Endodermal cell (in vitro differentiated cells): ENCODE measurements around the gene RASGRF1. TPM values are rescaled to one million over a fixed set of nuclear protein-coding genes. Genes with fewer than 3 reads are reported as not detected.

Experiments
- DNase-seq: peaks from one replicate; pipeline ENCODE4 v3.0.0-alpha.2; 2017
- H3K27ac ChIP-seq: 2 replicates; pipeline ENCODE4 v1.5.1; 2013; ENCODE audit warnings: mild to moderate bottlenecking, low read depth, low read length, moderate library complexity
- H3K27me3 ChIP-seq: 2 replicates; pipeline ENCODE4 v1.6.1; 2013; ENCODE audit warnings: mild to moderate bottlenecking, low read length, moderate library complexity; ENCODE audit not compliant: insufficient read depth, control insufficient read depth, poor library complexity, severe bottlenecking
- H3K36me3 ChIP-seq: 2 replicates; pipeline ENCODE4 v1.7.0; 2013; ENCODE audit warnings: mild to moderate bottlenecking, low read length, moderate library complexity; ENCODE audit not compliant: control insufficient read depth, insufficient read depth
- H3K4me1 ChIP-seq: one replicate; pipeline ENCODE4 v1.7.0; 2013; ENCODE audit warnings: low read length; ENCODE audit not compliant: control insufficient read depth, insufficient read depth
- H3K4me3 ChIP-seq: 2 replicates; pipeline ENCODE4 v1.5.1; 2013; ENCODE audit warnings: mild to moderate bottlenecking, low read length, moderate library complexity
- H3K9ac ChIP-seq: 2 replicates; pipeline ENCODE4 v1.6.1; 2013; ENCODE audit warnings: mild to moderate bottlenecking, low read length, moderate library complexity; ENCODE audit not compliant: poor library complexity, severe bottlenecking; ENCODE audit errors: extremely low read depth
- H3K9me3 ChIP-seq: 2 replicates; pipeline ENCODE4 v1.6.1; 2013; ENCODE audit warnings: mild to moderate bottlenecking, low read length, moderate library complexity; ENCODE audit not compliant: control insufficient read depth
- H3K27ac Mint-ChIP-seq: 2 replicates; pipeline ENCODE4 v1.8.0; 2020; ENCODE audit warnings: mixed read lengths
- H3K27me3 Mint-ChIP-seq: 2 replicates; pipeline ENCODE4 v1.8.0; 2021; ENCODE audit warnings: mild to moderate bottlenecking, mixed read lengths; ENCODE audit not compliant: insufficient read depth
- H3K36me3 Mint-ChIP-seq: 2 replicates; pipeline ENCODE4 v1.8.0; 2020; ENCODE audit warnings: low read depth, mixed read lengths
- H3K4me1 Mint-ChIP-seq: 2 replicates; pipeline ENCODE4 v1.8.0; 2020; ENCODE audit warnings: mixed read lengths
- H3K4me3 Mint-ChIP-seq: 2 replicates; pipeline ENCODE4 v1.8.0; 2020; ENCODE audit warnings: mild to moderate bottlenecking, moderate library complexity, mixed read lengths
- H3K9me3 Mint-ChIP-seq: 2 replicates; pipeline ENCODE4 v1.8.0; 2020; ENCODE audit warnings: mild to moderate bottlenecking, mixed read lengths
- WGBS, 2 experiments: methylation state at CpG; one replicate each; pipeline versions ENCODE4 v1.1.5 to v1.1.7; 2013; ENCODE audit warnings: missing lambda C conversion rate in 2 of 2, mixed read lengths in 1 of 2; ENCODE audit not compliant: insufficient coverage in 1 of 2, insufficient read length in 1 of 2; 5-methylcytosine and 5-hydroxymethylcytosine counted together
- total RNA-seq, 2 donors: library from RNA; stranded (reverse); fragmentation: NEBNext Ultra II Directional in 1 of 2; extraction: Animal tissue kit (Norgen Biotek cat#: 25700) in 1 of 2; gene quantifications; 2 replicates in 1 of 2; 3 replicates in 1 of 2; pipeline ENCODE4 v1.2.1, GENCODE V29; 2021
- TF ChIP-seq, protein P1 (sequence below): fragments of 200-600 bp; sonication (generic); conservative IDR thresholded peaks from 2 replicates; pipeline ENCODE4 v1.5.0; 2021; ENCODE audit warnings: antibody characterized with exemption, mild to moderate bottlenecking

The RASGRF1 gene
- total RNA-seq, 2 donors from 2014 or later: 0.20 TPM; not detected in 1

DNA sequence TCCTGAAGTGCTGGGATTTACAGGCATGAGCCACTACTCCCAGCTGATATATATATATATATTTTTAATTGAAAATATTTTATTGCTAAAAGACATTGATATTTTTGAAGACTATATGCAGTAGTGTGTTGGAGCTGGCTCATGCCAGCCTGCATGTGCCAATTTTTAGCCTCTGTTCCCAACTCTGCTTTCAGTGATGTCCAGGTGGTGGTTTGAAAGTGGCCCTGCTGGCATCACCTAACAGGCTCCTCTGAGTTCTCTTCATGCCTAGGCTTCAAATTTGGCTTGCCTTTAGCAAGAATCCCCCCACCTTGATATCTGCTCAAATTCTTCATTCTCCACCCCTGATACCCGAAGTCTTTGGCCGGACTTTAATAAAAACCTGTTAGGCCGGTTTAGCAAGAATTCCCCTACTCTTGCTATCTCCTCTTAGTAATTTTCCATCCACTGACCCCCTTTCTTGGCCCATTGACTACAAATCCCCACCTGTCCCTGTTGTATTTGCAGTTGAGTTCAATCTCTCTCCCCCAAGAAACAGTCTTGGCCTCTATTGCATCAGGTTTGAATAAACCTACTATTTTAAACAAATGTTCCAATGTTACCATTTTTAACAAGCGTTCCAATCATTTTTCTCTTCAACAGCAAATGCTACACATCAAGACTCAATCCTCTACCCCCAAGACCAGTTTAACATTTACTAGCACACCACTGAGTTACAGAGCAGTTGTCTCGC, 121.9 kb downstream of the RASGRF1 start:
- H3K4me3 ChIP-seq: no peak overlapping the region
- H3K4me1 Mint-ChIP-seq: peaks cover 11% of the 10 kb centered on the region
- TF ChIP-seq, protein P1, sequence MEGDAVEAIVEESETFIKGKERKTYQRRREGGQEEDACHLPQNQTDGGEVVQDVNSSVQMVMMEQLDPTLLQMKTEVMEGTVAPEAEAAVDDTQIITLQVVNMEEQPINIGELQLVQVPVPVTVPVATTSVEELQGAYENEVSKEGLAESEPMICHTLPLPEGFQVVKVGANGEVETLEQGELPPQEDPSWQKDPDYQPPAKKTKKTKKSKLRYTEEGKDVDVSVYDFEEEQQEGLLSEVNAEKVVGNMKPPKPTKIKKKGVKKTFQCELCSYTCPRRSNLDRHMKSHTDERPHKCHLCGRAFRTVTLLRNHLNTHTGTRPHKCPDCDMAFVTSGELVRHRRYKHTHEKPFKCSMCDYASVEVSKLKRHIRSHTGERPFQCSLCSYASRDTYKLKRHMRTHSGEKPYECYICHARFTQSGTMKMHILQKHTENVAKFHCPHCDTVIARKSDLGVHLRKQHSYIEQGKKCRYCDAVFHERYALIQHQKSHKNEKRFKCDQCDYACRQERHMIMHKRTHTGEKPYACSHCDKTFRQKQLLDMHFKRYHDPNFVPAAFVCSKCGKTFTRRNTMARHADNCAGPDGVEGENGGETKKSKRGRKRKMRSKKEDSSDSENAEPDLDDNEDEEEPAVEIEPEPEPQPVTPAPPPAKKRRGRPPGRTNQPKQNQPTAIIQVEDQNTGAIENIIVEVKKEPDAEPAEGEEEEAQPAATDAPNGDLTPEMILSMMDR: no peak
- WGBS, 2 experiments: 91 to 95% methylated on average over 5 of the region's 5 CpGs
- no peaks in the 10 kb centered on the region for H3K36me3 Mint-ChIP-seq
- no peaks in the 10 kb centered on the region for H3K27me3 ChIP-seq
- no peaks in the 10 kb centered on the region for H3K36me3 ChIP-seq
- no peak overlapping the region for H3K4me3 Mint-ChIP-seq
- no peaks in the 10 kb centered on the region for H3K9me3 Mint-ChIP-seq
- no peaks in the 10 kb centered on the region for H3K27me3 Mint-ChIP-seq
- no peaks in the 10 kb centered on the region for H3K9me3 ChIP-seq
- no peaks in the 10 kb centered on the region for H3K4me1 ChIP-seq
- no peak for DNase-seq
- H3K9ac ChIP-seq: no peak overlapping the region
- H3K27ac ChIP-seq: no peak overlapping the region
- H3K27ac Mint-ChIP-seq: no peak overlapping the region

DNA sequence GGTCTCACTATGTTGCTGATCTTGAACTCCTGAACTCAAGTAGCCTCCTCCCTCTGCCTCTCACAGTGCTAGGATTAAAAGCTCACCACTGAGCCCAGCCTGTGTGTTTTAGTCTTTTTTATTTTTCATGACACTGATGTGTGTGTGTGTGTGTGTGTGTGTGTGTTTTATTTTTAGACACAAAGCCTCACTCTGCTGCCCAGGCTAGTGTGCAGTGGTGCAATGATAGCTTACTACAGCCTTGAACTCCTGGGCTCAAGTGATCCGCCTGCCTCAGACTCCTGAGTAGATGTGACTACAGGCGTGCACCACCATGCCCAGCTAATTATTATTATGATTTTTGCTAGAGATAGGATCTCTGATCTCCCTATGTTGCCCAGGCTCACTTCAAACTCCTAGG, 122.5 kb downstream of the RASGRF1 start:
- Histone ChIP-seq H3K4me3 (no peak overlapping the region), H3K27me3 (no peaks in the 10 kb centered on the region), H3K36me3 (no peaks in the 10 kb centered on the region), H3K9ac (no peak overlapping the region), H3K4me1 (no peaks in the 10 kb centered on the region), H3K9me3 (no peaks in the 10 kb centered on the region), H3K27ac (no peak overlapping the region)
- Mint-ChIP-seq H3K4me3 (no peak overlapping the region), H3K36me3 (no peaks in the 10 kb centered on the region), H3K4me1 (peaks cover 14% of the 10 kb centered on the region), H3K27me3 (no peaks in the 10 kb centered on the region), H3K27ac (no peak overlapping the region), H3K9me3 (no peaks in the 10 kb centered on the region)
- TF ChIP-seq, protein P1: no peak
- 71 to 100% methylated on average over 1 to 2 of the region's 2 CpGs for WGBS, 2 experiments
- DNase-seq: no peak

- Mint-ChIP-seq H3K9me3 (peaks cover 4% of the 10 kb centered on the region), H3K4me3 (no peak overlapping the region), H3K27me3 (peaks cover 11% of the 10 kb centered on the region), H3K36me3 (no peaks in the 10 kb centered on the region), H3K27ac (no peak overlapping the region), H3K4me1 (peaks cover 13% of the 10 kb centered on the region)
- H3K27ac ChIP-seq: no peak overlapping the region
- no peak overlapping the region for H3K4me3 ChIP-seq
- DNase-seq: peak; percentile 37
- no peaks in the 10 kb centered on the region for H3K36me3 ChIP-seq
- WGBS, 2 experiments: 94 to 98% methylated on average over 6 of the region's 6 CpGs
- no peaks in the 10 kb centered on the region for H3K27me3 ChIP-seq
- TF ChIP-seq, protein P1: no peak
- no peaks in the 10 kb centered on the region for H3K4me1 ChIP-seq
- H3K9me3 ChIP-seq: no peaks in the 10 kb centered on the region
- H3K9ac ChIP-seq: no peak overlapping the region
Measured at GRCh38 chr15:78960308-78960707, 130.3 kb downstream of the RASGRF1 start.
